Sigmoid colon (tissue), 7 donors: ENCODE results near the gene ACP3. TPM values are rescaled to one million over a fixed set of nuclear protein-coding genes. Genes with fewer than 3 reads are reported as not detected.

Experiments
- DNase-seq: peaks from one replicate; pipeline ENCODE4 v3.0.0-alpha.2; 2019
- H3K27ac ChIP-seq, 4 donors: fragments of 200-600 bp; sonication (generic); one replicate each; pipeline ENCODE4 v1.5.1; 2016 to 2019; ENCODE audit warnings: mild to moderate bottlenecking in 1 of 4
- H3K27me3 ChIP-seq, 3 donors: fragments of 200-600 bp; sonication (generic); one replicate each; pipeline ENCODE4 v1.5.1; 2019; ENCODE audit warnings: mild to moderate bottlenecking in 1 of 3
- H3K36me3 ChIP-seq, 4 donors: fragments of 200-600 bp; sonication (generic); one replicate each; pipeline ENCODE4 v1.5.1; 2016 to 2019
- H3K4me1 ChIP-seq, 4 donors: fragments of 200-600 bp; sonication (generic); one replicate each; pipeline ENCODE4 v1.5.1; 2017 to 2019
- H3K4me3 ChIP-seq, 4 donors: fragments of 200-600 bp; sonication (generic); one replicate each; pipeline ENCODE4 v1.5.1; 2017 to 2019; ENCODE audit warnings: mild to moderate bottlenecking in 2 of 4, moderate library complexity in 1 of 4
- H3K9me3 ChIP-seq, 4 donors: fragments of 200-600 bp in 3 of 4; sonication (generic) in 3 of 4; one replicate each; pipeline versions ENCODE4 v1.5.1 to v1.6.1; 2013 to 2019
- EP300 ChIP-seq, 4 donors: sonication (generic); formaldehyde crosslinking; IDR thresholded peaks; one replicate each; pipeline ENCODE4 v1.6.1; 2017; ENCODE audit warnings: antibody characterized with exemption in 4 of 4
- POLR2A ChIP-seq, 2 donors: fragments of 450-650 bp; IDR thresholded peaks; one replicate each; pipeline ENCODE4 v1.6.1; 2016; ENCODE audit warnings: antibody characterized with exemption in 2 of 2, mild to moderate bottlenecking in 2 of 2, moderate library complexity in 2 of 2
- POLR2AphosphoS5 ChIP-seq, 4 donors: sonication (generic); formaldehyde crosslinking; IDR thresholded peaks; one replicate each; pipeline ENCODE4 v1.6.1; 2017; ENCODE audit warnings: antibody characterized with exemption in 4 of 4
- WGBS, 2 donors: extraction: QIAGEN DNeasy Blood & Tissue Kit; methylation state at CpG; one replicate each; pipeline ENCODE4 v1.1.7; 2013; 5-methylcytosine and 5-hydroxymethylcytosine counted together
- intact Hi-C: fragments of 100-400 bp; cut with DNase I; formaldehyde crosslinking; loops from one replicate; pipeline ENCODE4 v1.15.1; 2023
- polyA plus RNA-seq, 3 donors: library from polyadenylated mRNA; stranded (reverse); fragments of 200-250 nt; gene quantifications; one replicate each; pipeline ENCODE4 v1.2.3, GENCODE V29; 2013
- total RNA-seq, 4 donors: library from RNA; depleted of rRNA; stranded (reverse); fragments of >200 nt; gene quantifications; one replicate each; pipeline ENCODE4 v1.1.0, GENCODE V29; 2016
- TF ChIP-seq, protein P1 (sequence below), 4 experiments: fragments of 450-650 bp in 3 of 4; fragments of 200-600 bp in 1 of 4; IDR thresholded peaks; one replicate each; pipeline ENCODE4 v1.5.1; 2016 to 2019; ENCODE audit warnings: antibody characterized with exemption in 4 of 4, mild to moderate bottlenecking in 3 of 4, moderate library complexity in 2 of 4
- donor health status: healthy with polysubstance abuse.
- donor health status: Bipolar disorder and iron deficiency.
- donor health status: healthy.

ACP3 gene, protein sequence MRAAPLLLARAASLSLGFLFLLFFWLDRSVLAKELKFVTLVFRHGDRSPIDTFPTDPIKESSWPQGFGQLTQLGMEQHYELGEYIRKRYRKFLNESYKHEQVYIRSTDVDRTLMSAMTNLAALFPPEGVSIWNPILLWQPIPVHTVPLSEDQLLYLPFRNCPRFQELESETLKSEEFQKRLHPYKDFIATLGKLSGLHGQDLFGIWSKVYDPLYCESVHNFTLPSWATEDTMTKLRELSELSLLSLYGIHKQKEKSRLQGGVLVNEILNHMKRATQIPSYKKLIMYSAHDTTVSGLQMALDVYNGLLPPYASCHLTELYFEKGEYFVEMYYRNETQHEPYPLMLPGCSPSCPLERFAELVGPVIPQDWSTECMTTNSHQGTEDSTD
- total RNA-seq (1 to 10 TPM in 2 of 4 donors, under 1 TPM in 1, not detected in 1; 0.71 to 6.5 (median 1.5) TPM), polyA plus RNA-seq (1 to 10 TPM; 1.8 to 9.6 (median 1.8) TPM)

GRCh38 chr3:132317229-132317948, at the start of gene ACP3:
Gene ACP3, plus strand, starts transcription at chr3:132317407. Its CDS starts 50 bp downstream, at chr3:132317457.
- Histone ChIP-seq H3K27me3 (no peaks in the 10 kb centered on the region), H3K9me3 (no peaks in the 10 kb centered on the region), H3K4me3 (peak within 1 kb of the TSS in 1 of 4 donors; percentile 15), H3K36me3 (no peaks in the 10 kb centered on the region), H3K27ac (peak within 1 kb of the TSS in 3 of 4 donors; percentile 33 to 42 (median 40)), H3K4me1 (peaks cover 0 to 12% (median 8%) of the 10 kb centered on the region in 4 donors)
- intact Hi-C loops, result no loop called here
- 6 to 19% methylated on average over 6 of the region's 6 CpGs for WGBS, 2 donors
- DNase-seq, result no peak
- TF ChIP-seq POLR2AphosphoS5 (IDR thresholded peaks at IDR 0.05), result peak in 3 of 4 donors; percentile 6 to 24 (median 21)
- TF ChIP-seq POLR2A (IDR thresholded peaks at IDR 0.05), result no peak

GRCh38 chr3:132268956-132269355, 48.3 kb upstream of the ACP3 start:
- no peak for DNase-seq
- WGBS, 2 donors, result 84 to 91% methylated on average over 2 of the region's 2 CpGs
- Histone ChIP-seq H3K36me3 (no peaks in the 10 kb centered on the region), H3K27ac (no peak overlapping the region), H3K4me1 (no peaks in the 10 kb centered on the region), H3K27me3 (no peaks in the 10 kb centered on the region), H3K9me3 (no peaks in the 10 kb centered on the region), H3K4me3 (no peak overlapping the region)
- TF ChIP-seq POLR2AphosphoS5 (IDR thresholded peaks at IDR 0.05) (no peak), EP300 (IDR thresholded peaks at IDR 0.05) (no peak), POLR2A (IDR thresholded peaks at IDR 0.05) (no peak)
- TF ChIP-seq, protein P1, sequence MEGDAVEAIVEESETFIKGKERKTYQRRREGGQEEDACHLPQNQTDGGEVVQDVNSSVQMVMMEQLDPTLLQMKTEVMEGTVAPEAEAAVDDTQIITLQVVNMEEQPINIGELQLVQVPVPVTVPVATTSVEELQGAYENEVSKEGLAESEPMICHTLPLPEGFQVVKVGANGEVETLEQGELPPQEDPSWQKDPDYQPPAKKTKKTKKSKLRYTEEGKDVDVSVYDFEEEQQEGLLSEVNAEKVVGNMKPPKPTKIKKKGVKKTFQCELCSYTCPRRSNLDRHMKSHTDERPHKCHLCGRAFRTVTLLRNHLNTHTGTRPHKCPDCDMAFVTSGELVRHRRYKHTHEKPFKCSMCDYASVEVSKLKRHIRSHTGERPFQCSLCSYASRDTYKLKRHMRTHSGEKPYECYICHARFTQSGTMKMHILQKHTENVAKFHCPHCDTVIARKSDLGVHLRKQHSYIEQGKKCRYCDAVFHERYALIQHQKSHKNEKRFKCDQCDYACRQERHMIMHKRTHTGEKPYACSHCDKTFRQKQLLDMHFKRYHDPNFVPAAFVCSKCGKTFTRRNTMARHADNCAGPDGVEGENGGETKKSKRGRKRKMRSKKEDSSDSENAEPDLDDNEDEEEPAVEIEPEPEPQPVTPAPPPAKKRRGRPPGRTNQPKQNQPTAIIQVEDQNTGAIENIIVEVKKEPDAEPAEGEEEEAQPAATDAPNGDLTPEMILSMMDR (IDR thresholded peaks at IDR 0.05), result no peak
- intact Hi-C loops, result no loop called here

DNA sequence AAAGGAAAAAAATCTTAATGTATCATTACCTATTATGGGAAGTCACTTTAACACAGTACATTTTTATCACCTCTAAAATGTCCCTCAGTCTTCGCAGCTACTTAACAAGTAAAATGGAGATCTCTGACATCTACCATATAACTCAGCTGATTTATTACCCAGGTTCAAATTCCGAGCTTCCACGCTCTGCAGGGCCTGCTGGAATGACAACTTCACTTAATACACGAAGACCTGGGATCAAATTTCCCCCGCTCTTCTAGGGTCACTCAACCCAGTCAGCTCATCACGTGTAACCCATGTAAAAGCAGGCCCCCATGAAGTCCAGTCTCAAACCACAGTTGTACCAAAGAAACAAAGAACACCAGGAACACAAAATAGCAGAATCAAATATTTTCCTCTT, 44.2 kb upstream of the ACP3 start:
- Histone ChIP-seq H3K4me1 (no peaks in the 10 kb centered on the region), H3K9me3 (no peaks in the 10 kb centered on the region), H3K4me3 (no peak overlapping the region), H3K27me3 (no peaks in the 10 kb centered on the region), H3K27ac (no peak overlapping the region), H3K36me3 (no peaks in the 10 kb centered on the region)
- TF ChIP-seq POLR2A (IDR thresholded peaks at IDR 0.05) (no peak), POLR2AphosphoS5 (IDR thresholded peaks at IDR 0.05) (no peak), EP300 (IDR thresholded peaks at IDR 0.05) (no peak)
- TF ChIP-seq, protein P1 (IDR thresholded peaks at IDR 0.05), result no peak
- intact Hi-C loops, result no loop called here
- 41 to 61% methylated on average over 6 of the region's 6 CpGs for WGBS, 2 donors
- DNase-seq, result no peak

DNA sequence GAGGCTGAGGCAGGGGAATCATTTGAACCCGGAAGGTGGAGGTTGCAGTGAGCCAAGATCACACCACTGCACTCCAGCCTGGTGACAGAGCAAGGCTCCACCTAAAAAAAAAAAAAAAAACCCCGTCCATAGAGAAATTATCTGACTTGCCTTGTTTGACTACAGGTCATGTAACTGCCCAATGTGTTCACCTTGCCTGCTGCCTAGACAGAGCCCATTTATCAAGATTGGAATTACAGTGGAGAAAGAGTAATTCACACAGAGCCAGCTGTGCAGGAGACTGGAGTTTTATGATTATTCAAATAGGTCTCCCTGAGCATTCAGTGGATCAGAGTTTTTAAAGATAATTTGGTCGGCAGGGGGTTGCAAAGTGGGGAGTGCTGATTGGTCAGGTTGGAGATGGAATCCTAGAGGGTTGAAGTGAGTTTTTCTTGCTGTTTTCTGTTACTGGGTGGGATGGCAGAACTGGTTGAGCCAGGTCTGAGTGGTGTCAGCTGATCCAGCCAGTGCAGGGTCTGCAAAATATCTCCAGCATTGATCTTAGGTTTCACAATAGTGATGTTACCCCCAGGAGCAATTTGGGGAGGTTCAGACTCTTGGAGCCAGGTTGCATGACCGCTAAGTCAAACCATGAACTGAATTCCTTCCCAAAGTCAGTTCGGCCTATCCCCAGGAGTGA, 40.8 kb upstream of the ACP3 start:
- no peaks in the 10 kb centered on the region for H3K4me1 ChIP-seq
- DNase-seq, result no peak
- intact Hi-C loops, result no loop called here
- 79 to 88% methylated on average over 5 of the region's 5 CpGs for WGBS, 2 donors
- TF ChIP-seq POLR2A (IDR thresholded peaks at IDR 0.05) (no peak), POLR2AphosphoS5 (IDR thresholded peaks at IDR 0.05) (no peak), EP300 (IDR thresholded peaks at IDR 0.05) (no peak)
- TF ChIP-seq, protein P1 (IDR thresholded peaks at IDR 0.05), result no peak
- H3K27ac ChIP-seq, result no peak overlapping the region
- no peaks in the 10 kb centered on the region for H3K36me3 ChIP-seq
- no peak overlapping the region for H3K4me3 ChIP-seq
- no peaks in the 10 kb centered on the region for H3K27me3 ChIP-seq
- H3K9me3 ChIP-seq, result no peaks in the 10 kb centered on the region

DNA sequence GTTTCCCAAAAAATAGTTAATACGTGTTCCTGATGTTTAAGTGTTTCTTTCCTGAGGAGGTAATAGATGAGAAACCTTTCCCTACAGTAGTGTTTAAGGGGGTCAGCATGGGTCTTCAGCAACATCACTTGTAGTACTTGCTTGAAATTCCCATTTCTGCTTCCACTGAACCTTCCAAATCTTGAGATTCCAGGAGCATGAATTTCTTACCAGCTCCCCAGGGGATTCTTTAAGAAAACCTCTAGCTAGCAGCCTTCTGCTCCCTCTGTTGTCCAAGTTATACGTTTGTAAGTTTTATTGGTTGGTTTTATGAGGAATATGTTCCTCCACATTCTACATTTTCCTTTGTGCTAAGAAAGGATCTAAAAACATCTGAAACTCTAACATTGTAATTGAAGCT, 38.2 kb upstream of the ACP3 start:
- no peaks in the 10 kb centered on the region for H3K36me3 ChIP-seq
- DNase-seq, result no peak
- no peaks in the 10 kb centered on the region for H3K4me1 ChIP-seq
- H3K27me3 ChIP-seq, result no peaks in the 10 kb centered on the region
- no peak for TF ChIP-seq POLR2AphosphoS5 (IDR thresholded peaks at IDR 0.05)
- TF ChIP-seq EP300 (IDR thresholded peaks at IDR 0.05), result no peak
- TF ChIP-seq POLR2A (IDR thresholded peaks at IDR 0.05), result no peak
- TF ChIP-seq, protein P1 (IDR thresholded peaks at IDR 0.05), result no peak
- intact Hi-C loops, result no loop called here
- H3K27ac ChIP-seq, result no peak overlapping the region
- no peak overlapping the region for H3K4me3 ChIP-seq
- no peaks in the 10 kb centered on the region for H3K9me3 ChIP-seq
- 52 to 75% methylated on average over 2 of the region's 2 CpGs for WGBS, 2 donors
